NOMO-1 treated with dmso at 0.1 percent for 144 hours (cell line): ENCODE results near the gene DNAJC15.
"Not testable (repeated sequence)": the region's sequence is repeated elsewhere in the genome, so short reads cannot be mapped to it uniquely, and the experiment has no call there.

Experiments used
- DNase-seq: peaks from one replicate; lab custom pipeline; 2025; ENCODE audit not compliant: unreplicated experiment; lab: John Stamatoyannopoulos, UW

Gene DNAJC15

GRCh38 chr13:43042410-43042921, 19.1 kb downstream of the DNAJC15 start:
- no peak for DNase-seq

- no peak for DNase-seq
These were observed 21.4 kb downstream of the DNAJC15 start for GRCh38 chr13:43044720-43045301.

DNA sequence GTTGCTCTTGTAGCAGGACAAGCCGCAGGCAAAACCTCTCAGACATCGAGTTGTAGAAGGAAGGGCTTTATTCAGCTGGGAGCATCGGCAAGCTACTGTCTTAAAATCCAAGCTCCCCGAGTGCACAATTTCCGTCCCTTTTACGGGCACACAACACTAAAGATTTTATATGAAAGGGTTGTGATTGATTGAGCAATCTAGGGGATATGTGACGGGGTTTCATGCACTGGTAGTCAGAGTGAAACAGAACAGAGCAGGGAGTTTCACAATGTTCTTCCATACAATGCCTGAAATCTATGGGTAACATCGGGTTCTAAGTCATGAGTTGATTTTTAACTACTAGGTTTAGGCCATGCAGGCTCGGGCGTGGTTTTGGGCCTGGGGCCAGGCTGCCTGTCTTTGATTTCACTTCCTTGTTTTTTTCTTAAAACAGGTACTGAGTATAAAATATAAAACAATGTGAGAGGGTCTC, 22.0 kb downstream of the DNAJC15 start:
- peak; percentile 41 for DNase-seq

DNA sequence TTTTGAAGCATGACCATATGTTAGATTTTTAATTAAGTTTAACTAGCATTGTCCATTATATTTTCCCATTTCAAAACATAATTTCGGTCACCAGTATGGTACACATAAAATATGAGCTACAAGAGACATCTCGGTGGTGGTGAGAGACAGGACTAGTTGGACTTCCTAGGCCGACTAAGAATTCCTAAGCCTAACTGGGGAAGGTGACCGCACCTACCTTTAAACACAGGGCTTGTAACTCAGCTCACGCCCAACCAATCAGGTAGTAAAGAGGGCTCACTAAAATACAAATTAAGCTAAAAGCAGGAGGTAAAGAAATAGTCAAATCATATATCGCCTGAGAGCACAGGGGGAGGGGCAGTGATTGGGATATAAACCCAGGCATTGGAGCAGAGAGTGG, 22.9 kb downstream of the DNAJC15 start:
- no peak for DNase-seq

DNA sequence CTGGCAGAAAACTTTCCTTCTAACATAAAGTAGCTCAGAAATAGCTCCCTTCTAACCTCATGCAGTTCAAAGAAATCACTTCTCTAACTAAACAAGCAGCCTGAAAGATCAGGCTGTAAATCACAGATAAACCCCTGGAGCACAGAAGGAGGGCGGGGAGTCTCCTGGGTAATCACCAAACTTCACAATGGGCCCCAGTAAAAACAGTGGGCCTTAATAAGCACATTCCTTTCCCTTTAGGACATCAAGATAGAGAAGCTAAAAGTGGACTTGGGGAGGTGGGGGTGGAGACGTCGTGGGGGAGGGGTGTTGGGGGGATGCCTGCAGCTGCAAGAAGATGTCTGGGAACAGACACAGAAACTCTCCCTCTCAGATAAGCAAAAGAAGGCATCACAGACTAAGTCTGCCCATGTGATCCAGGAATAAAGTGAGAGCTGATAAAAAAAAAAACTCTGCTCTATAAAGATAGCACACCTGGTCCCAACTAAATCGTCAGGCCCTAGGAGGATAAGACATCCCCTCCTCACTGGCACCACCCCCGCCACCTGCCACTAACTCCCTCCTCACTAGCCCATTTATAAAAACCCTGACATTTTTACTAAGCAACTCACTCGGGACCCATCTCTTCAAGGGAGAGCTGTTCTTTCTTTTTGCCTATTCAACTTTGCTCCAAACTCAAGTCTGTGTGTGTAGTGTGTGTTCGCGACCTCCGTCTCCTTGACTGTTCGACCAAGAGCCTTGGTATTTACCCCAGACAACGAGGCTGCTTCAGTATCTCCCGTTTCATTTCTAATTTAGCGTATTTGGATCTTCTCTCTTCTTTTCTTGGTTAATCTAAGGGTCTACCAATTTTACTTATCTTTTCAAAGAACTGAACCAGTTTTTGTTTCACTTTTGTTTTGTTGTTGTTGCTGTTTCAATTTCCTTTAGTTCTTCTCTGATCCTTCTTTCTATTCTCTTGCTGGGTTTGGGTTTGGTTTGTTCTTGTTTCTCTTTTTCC, 31.7 kb downstream of the DNAJC15 start:
- peak; percentile 4 for DNase-seq

DNA sequence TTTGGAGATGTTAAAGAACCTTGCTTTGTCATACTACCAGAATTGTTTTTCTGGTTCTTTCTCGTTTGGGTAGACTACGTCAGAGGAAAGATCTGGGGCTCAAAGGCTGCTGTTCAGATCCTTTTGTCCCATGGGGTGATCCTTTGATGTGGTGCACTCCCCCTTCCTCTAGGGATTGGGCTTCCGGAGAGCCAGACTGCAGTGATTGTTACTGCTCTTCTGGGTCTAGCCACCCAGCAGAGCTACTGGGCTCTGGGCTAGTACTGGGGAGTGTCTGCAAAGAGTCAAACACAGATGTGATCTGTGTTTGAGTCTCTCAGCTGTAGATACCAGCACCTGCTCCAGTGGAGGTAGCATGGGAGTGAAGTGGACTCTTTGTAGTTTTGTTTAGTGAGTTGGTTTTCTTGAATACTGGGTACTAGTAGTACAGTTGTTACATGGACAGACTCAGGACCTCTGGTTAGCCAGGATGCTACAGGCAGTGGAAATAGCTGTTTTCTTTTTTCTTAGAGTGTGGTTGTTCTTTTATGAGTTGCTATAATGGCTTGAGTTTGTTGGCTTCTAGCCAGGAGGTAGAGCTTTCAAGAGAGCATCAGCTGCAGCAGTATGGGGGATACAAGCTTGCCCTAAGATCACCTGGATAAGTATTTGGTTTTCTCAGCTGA, 34.4 kb downstream of the DNAJC15 start:
- DNase-seq = no peak

DNA sequence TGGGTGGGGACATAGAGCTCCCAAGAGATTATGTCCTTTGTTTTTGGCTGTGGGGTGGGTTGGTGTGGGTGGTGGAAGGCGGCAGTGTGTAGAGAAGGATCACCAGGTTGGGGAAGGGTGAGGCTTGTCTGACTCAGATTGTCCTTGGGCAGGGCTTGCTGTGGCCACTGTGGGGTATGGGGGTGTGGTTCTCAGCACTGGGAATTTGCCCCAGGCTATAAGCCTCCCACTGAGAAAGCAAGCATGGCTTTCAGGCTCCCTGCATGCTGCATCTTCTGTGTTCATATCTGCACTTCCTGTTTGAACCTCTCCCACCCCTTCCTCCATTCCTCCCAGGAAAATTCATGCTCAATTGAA, 34.9 kb downstream of the DNAJC15 start:
- DNase-seq = no peak

GRCh38 chr13:43058831-43059230, 35.4 kb downstream of the DNAJC15 start:
- no peak for DNase-seq

- DNase-seq = not testable (repeated sequence)
These were observed 36.4 kb downstream of the DNAJC15 start for GRCh38 chr13:43059779-43060178.

DNA sequence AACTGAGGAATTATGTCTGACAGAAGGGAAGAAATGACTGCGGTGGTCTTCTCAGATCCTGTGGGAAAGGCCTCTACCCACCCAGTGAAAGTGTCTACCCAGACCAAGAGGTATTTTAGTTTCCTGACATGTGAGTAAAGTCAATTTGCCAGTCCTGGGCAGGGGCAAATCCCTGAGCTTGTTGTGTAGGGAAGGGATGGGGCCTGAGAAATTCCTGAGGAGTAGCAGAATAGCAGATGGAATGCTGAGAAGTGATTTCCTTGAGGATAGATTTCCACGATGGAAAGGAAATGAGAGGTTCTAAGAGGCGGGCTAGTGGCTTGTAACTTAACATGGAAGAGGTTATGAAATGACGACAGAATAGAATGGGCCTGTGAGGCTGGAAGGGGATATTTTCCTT, 37.4 kb downstream of the DNAJC15 start:
- not testable (repeated sequence) for DNase-seq

DNA sequence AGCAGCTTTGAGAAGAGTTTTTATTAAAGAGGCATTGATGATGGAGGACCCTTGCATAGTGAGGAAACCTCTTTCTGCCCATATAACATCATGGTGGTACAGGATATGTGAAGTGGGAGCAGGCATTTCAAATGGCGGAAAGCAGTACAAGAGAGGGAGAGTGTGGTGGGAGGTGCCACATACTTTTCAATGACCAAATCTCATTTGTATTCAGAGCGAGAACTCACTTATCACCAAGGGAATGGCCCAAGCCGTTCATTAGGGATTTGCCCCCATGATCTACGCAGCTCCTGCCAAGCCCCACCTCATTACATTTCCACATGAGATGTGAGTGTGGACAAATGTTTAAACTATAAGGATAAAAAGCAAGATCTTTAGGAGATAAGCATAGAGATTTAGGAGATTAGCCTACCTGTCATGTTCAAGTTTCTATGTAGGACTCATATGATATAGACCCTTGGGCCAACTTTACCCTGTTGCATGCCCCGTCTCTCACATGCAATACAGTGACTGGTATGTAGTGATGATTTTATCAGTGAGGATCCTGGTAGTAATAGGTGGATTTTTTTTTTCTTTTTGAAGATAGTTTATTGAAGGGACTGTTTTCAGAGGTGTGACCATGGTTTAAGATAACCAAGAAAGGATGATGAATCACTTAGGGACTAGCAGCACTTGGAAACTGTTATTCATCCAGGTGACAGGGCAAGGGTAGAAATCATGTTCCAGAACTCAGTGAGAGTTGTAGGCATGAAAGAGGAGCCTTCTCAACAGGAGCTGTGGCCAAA, 38.3 kb downstream of the DNAJC15 start:
- no peak for DNase-seq

DNA sequence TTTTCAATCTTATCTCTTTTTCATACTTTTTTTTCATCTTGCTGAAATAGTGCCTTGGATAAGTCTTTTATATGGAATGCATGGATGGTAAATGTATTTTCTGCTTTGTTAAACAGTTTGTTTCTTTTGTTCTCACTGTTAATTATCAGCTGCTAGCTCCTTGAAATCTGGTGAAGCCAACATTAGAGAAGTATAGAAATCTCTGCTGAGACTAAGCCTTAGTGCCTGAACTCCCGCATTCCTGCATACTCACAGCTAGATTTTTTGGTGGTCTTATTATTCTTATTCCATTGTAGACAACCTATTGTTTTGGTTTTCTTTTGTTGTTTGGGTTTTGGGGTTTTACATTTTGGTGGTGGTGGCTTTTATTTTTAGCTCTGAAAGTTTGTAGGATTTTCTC, 48.4 kb downstream of the DNAJC15 start:
- no peak for DNase-seq

DNA sequence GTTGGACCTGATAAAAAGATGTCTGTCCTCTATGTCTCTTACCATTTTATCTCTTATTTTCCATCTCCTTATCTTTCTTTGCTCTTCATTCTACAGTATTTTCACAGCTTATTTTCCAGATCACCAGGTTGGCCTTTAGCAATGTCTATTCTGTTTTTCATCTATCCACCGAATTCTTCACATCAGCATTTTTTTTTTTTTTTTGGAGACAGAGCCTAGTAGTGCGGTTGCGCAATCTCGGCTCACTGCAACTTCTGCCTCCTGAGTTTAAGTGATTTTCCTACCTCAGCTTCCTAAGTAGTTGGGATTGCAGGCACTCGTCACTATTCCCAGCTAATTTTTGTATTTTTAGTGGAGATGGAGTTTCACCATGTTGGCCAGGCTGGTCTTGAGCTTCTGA, 49.0 kb downstream of the DNAJC15 start:
- no peak for DNase-seq

DNA sequence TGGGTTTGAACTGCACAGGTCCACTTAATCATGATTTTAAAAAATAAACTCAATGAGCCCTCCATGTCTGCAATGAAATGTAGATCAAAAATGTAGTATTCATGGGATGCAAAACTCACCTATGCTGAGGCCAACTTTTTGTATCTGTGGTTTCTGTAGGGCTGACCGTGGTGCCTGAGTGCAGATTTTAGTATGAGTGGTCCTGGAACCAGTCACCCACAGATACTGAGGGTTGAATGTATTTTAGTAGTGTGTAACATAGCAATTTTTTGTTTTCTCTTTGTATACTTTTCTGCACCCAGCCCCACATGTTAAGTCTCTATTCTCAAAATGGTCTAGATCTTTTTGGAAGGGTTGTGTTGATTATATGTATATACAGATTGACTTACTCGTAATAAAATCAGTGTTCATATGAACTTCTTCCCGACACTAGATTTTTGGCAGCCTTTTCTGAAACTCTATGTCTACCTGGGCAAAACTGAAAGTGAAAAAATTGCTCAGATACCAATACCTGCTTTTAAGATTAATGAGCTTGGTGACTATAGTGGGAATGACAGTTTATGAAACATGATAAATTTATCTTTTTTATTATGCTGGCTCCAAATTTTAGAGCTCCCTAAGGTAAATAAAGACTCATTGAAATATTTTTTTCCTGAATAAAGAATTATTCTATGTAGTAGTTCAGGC, 51.6 kb downstream of the DNAJC15 start:
- no peak for DNase-seq

- not testable (repeated sequence) for DNase-seq
These were observed 52.1 kb downstream of the DNAJC15 start for GRCh38 chr13:43075511-43075902.

GRCh38 chr13:43077046-43077445, 53.7 kb downstream of the DNAJC15 start:
- no peak for DNase-seq

DNA sequence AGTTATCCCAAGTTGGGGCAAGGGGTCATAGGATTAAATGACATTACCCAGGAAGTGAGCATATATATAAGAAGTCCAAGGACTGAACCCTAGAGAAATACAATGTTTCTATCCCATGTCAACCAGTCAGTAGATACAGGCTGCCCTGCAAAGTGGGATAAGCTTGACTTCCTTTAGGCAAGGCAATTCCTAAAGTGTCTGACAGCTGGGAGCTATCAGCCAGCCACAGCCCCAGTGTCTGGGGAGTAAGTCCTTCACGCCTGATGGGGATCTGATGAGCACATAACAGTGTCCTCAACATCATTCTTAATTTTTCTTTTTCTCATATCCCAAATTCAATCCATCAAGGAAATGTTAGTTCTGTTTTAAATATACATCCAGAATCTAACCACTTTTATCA, 54.1 kb downstream of the DNAJC15 start:
- no peak for DNase-seq

DNA sequence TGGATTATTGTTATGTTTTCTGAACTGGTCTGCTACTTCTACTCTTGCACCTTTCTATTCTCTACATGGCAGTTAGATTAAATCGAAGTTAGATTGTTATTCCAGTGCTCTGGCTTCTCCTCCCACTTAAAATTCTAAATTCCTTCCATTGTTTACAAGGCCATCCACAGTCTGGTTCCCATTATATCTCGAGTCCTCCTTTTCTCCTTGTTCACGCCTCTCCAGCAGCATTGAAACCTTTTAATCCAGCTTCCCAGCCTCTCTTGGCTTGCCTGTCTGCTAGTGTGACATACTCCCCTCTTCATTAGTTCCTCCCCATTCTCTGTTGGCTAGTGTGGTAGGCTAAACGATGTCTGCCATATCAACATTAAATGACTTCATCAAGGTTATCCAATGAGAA, 54.5 kb downstream of the DNAJC15 start:
- no peak for DNase-seq

- DNase-seq = no peak
These were observed 55.0 kb downstream of the DNAJC15 start for GRCh38 chr13:43078399-43078798.

- no peak for DNase-seq
These were observed 56.1 kb downstream of the DNAJC15 start for GRCh38 chr13:43079392-43079931.
